ENCODE data around the gene GNG7. TPM values are rescaled to one million over a fixed set of nuclear protein-coding genes. Genes with fewer than 3 reads are reported as not detected.
"Not testable (repeated sequence)": the region's sequence is repeated elsewhere in the genome, so short reads cannot be mapped to it uniquely, and the experiment has no call there.

The GNG7 gene
- polyA plus RNA-seq, 1 experiment, result 0.57 TPM

DNA sequence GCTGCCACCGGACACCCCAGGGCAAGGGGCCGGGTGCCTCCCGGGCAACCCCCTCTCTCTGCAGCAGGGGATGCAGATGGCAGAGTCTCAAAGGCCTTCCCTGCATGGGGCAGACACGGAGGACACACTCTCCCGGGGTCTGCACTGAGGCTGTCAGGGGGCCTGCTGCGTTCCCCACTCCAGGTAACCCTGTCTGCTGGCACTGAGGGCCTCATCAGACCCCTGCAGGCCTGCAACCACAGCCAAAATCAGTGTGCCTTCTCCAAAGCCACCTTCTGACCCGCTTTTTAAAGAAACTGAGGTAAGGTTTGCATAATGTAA is 93.9 kb downstream of the GNG7 start:
- POLR2A ChIA-PET, result interaction anchor here (6.0 kb wide), 1 partner anchor 132 kb away, joined by 165 read pairs; the partner anchor contains the start of gene GADD45B
- Histone ChIP-seq H3K27me3 (ENCODE audit: control insufficient read depth, insufficient read depth, low read length) (peaks cover 2% of the 10 kb centered on the region), H3K4me3 (ENCODE audit: low read depth, low read length) (no peak overlapping the region), H3K27ac (ENCODE audit: low read depth, low read length) (no peak overlapping the region), H3K9me3 (ENCODE audit: control insufficient read depth, insufficient read depth, low read length) (peaks cover 4% of the 10 kb centered on the region)
- CTCF ChIA-PET, result interaction anchor here (2.8 kb wide), 1 partner anchor 135 kb away, joined by 7 read pairs; no protein-coding TSS in a partner anchor
- no peak for DNase-seq (ENCODE audit: low read depth, low spot score)
- TF ChIP-seq, protein P1, sequence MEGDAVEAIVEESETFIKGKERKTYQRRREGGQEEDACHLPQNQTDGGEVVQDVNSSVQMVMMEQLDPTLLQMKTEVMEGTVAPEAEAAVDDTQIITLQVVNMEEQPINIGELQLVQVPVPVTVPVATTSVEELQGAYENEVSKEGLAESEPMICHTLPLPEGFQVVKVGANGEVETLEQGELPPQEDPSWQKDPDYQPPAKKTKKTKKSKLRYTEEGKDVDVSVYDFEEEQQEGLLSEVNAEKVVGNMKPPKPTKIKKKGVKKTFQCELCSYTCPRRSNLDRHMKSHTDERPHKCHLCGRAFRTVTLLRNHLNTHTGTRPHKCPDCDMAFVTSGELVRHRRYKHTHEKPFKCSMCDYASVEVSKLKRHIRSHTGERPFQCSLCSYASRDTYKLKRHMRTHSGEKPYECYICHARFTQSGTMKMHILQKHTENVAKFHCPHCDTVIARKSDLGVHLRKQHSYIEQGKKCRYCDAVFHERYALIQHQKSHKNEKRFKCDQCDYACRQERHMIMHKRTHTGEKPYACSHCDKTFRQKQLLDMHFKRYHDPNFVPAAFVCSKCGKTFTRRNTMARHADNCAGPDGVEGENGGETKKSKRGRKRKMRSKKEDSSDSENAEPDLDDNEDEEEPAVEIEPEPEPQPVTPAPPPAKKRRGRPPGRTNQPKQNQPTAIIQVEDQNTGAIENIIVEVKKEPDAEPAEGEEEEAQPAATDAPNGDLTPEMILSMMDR (IDR thresholded peaks at IDR 0.05; ENCODE audit: low read depth, low read length), result no peak

DNA sequence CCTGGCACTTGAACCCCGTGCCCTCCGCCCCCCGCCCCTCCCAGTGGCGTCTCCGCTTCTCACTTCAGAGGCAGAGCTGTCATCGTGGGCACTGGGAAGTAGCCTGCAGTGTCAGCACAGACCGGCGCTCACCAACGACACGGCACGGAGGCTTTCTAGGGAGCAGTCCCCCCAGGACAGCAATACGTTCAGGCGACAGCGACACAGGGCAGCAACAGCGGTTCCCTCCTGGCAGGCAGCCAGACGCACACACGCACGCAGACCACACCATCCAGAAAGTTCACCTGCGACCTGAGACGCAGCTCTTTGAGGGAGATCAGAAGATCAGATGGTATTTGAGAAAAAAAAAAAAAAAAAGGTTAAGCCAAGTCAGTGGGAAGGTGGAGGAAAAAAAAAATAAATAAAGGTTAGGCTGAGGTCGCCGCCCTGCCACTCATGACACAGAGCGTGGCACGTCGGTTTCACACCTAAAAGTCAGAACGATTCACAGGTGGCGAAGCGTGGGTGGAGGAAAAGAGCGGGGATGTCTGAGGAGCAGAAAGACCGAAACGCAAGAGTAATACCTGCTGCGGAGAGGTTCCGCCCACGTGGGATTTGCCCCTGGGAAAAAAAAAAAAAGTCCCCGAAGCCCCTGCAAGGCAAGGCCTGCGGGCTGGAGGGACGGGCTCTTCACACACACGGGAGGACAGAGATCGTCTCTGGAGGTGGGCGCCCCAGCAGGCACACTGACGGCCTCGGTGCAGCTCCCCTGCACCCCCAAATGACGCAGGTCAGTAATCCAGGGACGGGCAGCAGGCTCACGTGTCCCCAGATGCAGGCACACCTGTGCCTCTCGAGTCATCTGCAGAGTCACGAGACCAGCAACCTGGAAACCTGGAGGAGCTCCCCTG is 94.5 kb downstream of the GNG7 start:
- no peak for DNase-seq (ENCODE audit: low read depth, low spot score)
- CTCF ChIA-PET, result interaction anchor here (2.8 kb wide), 1 partner anchor 135 kb away, joined by 7 read pairs; no protein-coding TSS in a partner anchor
- Histone ChIP-seq H3K9me3 (ENCODE audit: control insufficient read depth, insufficient read depth, low read length) (peaks cover 4% of the 10 kb centered on the region), H3K27me3 (ENCODE audit: control insufficient read depth, insufficient read depth, low read length) (peaks cover 2% of the 10 kb centered on the region), H3K4me3 (ENCODE audit: low read depth, low read length) (no peak overlapping the region), H3K27ac (ENCODE audit: low read depth, low read length) (no peak overlapping the region)
- TF ChIP-seq, protein P1 (IDR thresholded peaks at IDR 0.05; ENCODE audit: low read depth, low read length), result no peak
- POLR2A ChIA-PET, result interaction anchor here (0.6 to 6.0 kb wide), 3 partner anchors 20 to 131 kb away, joined by 3 to 165 read pairs (median 4); partner anchors contain the start of gene GADD45B

DNA sequence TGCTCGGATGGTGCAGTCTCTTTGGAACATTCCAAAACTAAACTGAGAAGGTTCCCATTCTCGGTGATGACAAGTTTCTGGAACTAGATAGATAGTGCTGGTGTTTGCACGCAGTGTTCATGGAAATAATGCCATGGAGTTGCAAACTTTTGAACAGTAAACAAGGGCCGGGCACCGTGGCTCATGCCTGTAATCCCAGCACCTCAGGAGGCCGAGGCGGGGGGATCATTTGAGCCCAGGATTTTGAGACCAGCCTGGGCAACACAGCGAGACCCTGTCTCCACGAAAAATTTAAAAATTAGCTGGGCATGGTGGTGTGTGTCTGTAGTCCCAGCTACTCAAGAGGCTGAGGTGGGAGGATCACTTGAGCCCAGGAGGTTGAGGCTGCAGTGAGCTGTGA is 95.7 kb downstream of the GNG7 start:
- ChIA-PET POLR2A (interaction anchor here (6.0 kb wide), 1 partner anchor 130 kb away, joined by 165 read pairs; the partner anchor contains the start of gene GADD45B), CTCF (interaction anchor here (0.6 to 2.8 kb wide), 2 partner anchors 100 to 134 kb away, joined by 3 to 7 read pairs; no protein-coding TSS in a partner anchor)
- not testable (repeated sequence) for H3K9me3 ChIP-seq (ENCODE audit: control insufficient read depth, insufficient read depth, low read length); H3K27ac ChIP-seq (ENCODE audit: low read depth, low read length); H3K4me3 ChIP-seq (ENCODE audit: low read depth, low read length); H3K27me3 ChIP-seq (ENCODE audit: control insufficient read depth, insufficient read depth, low read length); DNase-seq (ENCODE audit: low read depth, low spot score)

DNA sequence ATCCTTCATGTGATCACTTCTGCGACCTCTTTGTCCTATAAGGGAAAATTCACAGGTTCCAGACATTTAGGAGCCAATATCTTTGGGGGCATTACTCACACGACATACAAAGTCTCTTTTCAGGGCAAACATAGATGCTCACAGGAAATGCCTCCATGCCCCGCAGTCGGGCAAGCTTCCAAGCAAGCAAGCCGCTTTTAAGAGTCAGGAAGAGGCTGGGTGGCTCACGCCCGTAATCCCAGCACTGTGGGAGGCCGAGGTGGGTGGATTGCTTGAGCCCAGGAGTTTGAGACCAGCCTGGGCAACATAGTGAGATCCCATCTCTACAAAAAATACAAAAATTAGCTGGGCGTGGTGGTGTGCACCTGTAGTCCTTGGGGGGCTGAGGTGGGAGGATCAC is 96.6 kb downstream of the GNG7 start:
- POLR2A ChIA-PET, result interaction anchor here (6.0 kb wide), 1 partner anchor 129 kb away, joined by 165 read pairs; the partner anchor contains the start of gene GADD45B
- H3K27ac ChIP-seq (ENCODE audit: low read depth, low read length); H3K9me3 ChIP-seq (ENCODE audit: control insufficient read depth, insufficient read depth, low read length); DNase-seq (ENCODE audit: low read depth, low spot score); H3K27me3 ChIP-seq (ENCODE audit: control insufficient read depth, insufficient read depth, low read length); H3K4me3 ChIP-seq (ENCODE audit: low read depth, low read length); CTCF ChIA-PET: not testable (repeated sequence)

DNA sequence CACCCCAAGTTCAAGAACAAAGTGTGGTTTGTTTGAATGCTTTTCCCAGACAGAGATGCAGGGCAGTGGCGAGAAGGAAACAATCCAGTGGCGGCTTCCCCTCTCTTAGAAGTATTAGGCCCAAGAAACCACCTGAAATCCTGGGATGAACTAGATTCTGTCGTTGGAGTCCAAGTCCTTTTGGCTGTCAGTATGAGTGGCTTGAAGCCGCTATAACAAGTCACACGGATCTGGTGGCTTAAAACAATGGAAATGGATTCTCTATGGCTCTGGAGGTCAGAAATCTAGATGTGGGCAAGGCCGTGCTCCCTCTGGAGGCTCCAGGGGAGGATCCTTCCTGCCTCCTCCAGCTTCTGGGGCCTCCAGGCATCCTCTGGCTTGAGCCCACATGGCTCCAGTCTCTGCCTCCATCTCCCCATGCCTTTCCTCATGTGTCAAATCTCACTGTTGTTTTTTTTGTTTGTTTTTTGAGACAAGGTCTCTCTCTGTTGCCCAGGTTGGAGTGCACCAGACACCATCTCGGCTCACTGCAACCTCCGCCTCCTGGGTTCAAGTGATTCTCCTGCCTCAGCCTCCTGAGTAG is 97.7 kb downstream of the GNG7 start:
- Histone ChIP-seq H3K4me3 (ENCODE audit: low read depth, low read length) (no peak overlapping the region), H3K27me3 (ENCODE audit: control insufficient read depth, insufficient read depth, low read length) (peaks cover 2% of the 10 kb centered on the region), H3K9me3 (ENCODE audit: control insufficient read depth, insufficient read depth, low read length) (peaks cover 4% of the 10 kb centered on the region), H3K27ac (ENCODE audit: low read depth, low read length) (no peak overlapping the region)
- ChIA-PET CTCF (no interaction called here), POLR2A (interaction anchor here (7.5 kb wide), 1 partner anchor 128 kb away, joined by 167 read pairs; the partner anchor contains the start of gene GADD45B)
- DNase-seq (ENCODE audit: low read depth, low spot score), result no peak
- TF ChIP-seq, protein P1 (IDR thresholded peaks at IDR 0.05; ENCODE audit: low read depth, low read length), result no peak
